Thyroid gland (tissue), 4 donors: ENCODE measurements around the gene CMSS1. TPM values are rescaled to one million over a fixed set of nuclear protein-coding genes. Genes with fewer than 3 reads are reported as not detected.

Experiments used
- DNase-seq, 2 donors: peaks; one replicate each; pipeline ENCODE4 v3.0.0-alpha.2; 2019
- H3K27ac ChIP-seq, 3 donors: fragments of 200-600 bp; sonication (generic); 1 replicate in 2 of 3; 2 replicates in 1 of 3; pipeline ENCODE4 v1.5.1; 2016 to 2019; ENCODE audit warnings: mild to moderate bottlenecking in 1 of 3, moderate library complexity in 1 of 3
- H3K27me3 ChIP-seq: fragments of 200-600 bp; sonication (generic); one replicate; pipeline ENCODE4 v1.5.1; 2019
- H3K36me3 ChIP-seq, 2 donors: fragments of 200-600 bp; sonication (generic); one replicate each; pipeline ENCODE4 v1.5.1; 2016 to 2019
- H3K4me1 ChIP-seq, 2 donors: fragments of 200-600 bp; sonication (generic); one replicate each; pipeline ENCODE4 v1.5.1; 2017 to 2019
- H3K4me3 ChIP-seq, 3 donors: fragments of 200-600 bp; sonication (generic); replicated peaks in 1 of 3; 1 replicate in 2 of 3; 2 replicates in 1 of 3; pipeline ENCODE4 v1.5.1; 2016; ENCODE audit warnings: mild to moderate bottlenecking in 1 of 3
- H3K9me3 ChIP-seq: fragments of 200-600 bp; sonication (generic); one replicate; pipeline ENCODE4 v1.5.1; 2017
- CTCF ChIP-seq, 6 experiments: fragments of 200-600 bp in 3 of 6; fragments of 450-650 bp in 3 of 6; sonication (generic) in 3 of 6; IDR thresholded peaks; one replicate each; pipeline ENCODE4 v1.5.1; 2016 to 2019; ENCODE audit warnings: antibody characterized with exemption in 6 of 6, mild to moderate bottlenecking in 2 of 6, inconsistent platforms in 1 of 6, moderate library complexity in 1 of 6
- POLR2A ChIP-seq, 2 donors: fragments of 450-650 bp; IDR thresholded peaks; one replicate each; pipeline ENCODE4 v1.6.1; 2017; ENCODE audit warnings: antibody characterized with exemption in 2 of 2, mild to moderate bottlenecking in 2 of 2, moderate library complexity in 1 of 2
- WGBS, 2 donors: methylation state at CpG; one replicate each; pipeline ENCODE4 v1.1.5; 2017; 5-methylcytosine and 5-hydroxymethylcytosine counted together
- intact Hi-C: fragments of 100-400 bp; cut with DNase I; formaldehyde crosslinking; loops from one replicate; pipeline ENCODE4 v1.15.1; 2023
- total RNA-seq, 4 donors: library from RNA; depleted of rRNA; stranded (reverse); fragments of >200 nt; gene quantifications; one replicate each; pipeline ENCODE4 v1.2.3, GENCODE V29; 2016

Gene CMSS1
- total RNA-seq, 4 donors from 2014 or later = 7.7 to 15.0 (median 12.9) TPM

GRCh38 chr3:100084100-100084806, 266.6 kb downstream of the CMSS1 start:
- no peak for DNase-seq
- no peak overlapping the region for H3K4me3 ChIP-seq
- intact Hi-C loops = no loop called here
- no peak overlapping the region for H3K27ac ChIP-seq
- no peaks in the 10 kb centered on the region for H3K36me3 ChIP-seq
- 94 to 95% methylated on average over 7 of the region's 7 CpGs for WGBS, 2 donors
- no peaks in the 10 kb centered on the region for H3K27me3 ChIP-seq
- no peak for TF ChIP-seq POLR2A (IDR thresholded peaks at IDR 0.05)
- no peak for TF ChIP-seq CTCF (IDR thresholded peaks at IDR 0.05)
- no peaks in the 10 kb centered on the region for H3K9me3 ChIP-seq
- H3K4me1 ChIP-seq = peaks cover 0 to 11% of the 10 kb centered on the region in 2 donors

DNA sequence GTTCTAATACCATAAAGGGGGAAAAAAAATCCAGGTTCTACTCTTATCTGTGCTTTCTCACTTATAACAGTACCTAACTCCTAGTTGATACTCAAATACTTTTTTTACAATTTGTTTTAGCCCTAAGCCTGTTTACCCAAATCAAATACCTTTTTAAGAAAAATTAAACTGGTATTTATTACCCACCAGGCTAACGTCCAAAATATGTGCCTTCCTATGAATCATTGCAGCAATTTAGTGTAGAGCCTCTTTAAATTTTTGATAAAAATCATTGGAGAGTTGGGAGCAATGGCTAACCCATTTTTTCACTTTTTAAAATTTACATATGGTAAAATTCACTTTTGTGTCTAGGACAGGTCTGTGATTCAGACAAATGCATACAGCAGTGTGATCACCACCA, 268.7 kb downstream of the CMSS1 start:
- H3K9me3 ChIP-seq = no peaks in the 10 kb centered on the region
- H3K4me3 ChIP-seq = no peak overlapping the region
- no peaks in the 10 kb centered on the region for H3K27me3 ChIP-seq
- no peaks in the 10 kb centered on the region for H3K36me3 ChIP-seq
- H3K27ac ChIP-seq = no peak overlapping the region
- intact Hi-C loops = no loop called here
- TF ChIP-seq POLR2A (IDR thresholded peaks at IDR 0.05) (no peak), CTCF (IDR thresholded peaks at IDR 0.05) (no peak)
- WGBS, 2 donors = 91 to 93% methylated on average over 1 of the region's 1 CpG
- no peak for DNase-seq
- peaks cover 3 to 11% of the 10 kb centered on the region in 2 donors for H3K4me1 ChIP-seq

GRCh38 chr3:100087198-100087597, 269.5 kb downstream of the CMSS1 start:
- intact Hi-C loops = no loop called here
- Histone ChIP-seq H3K27me3 (no peaks in the 10 kb centered on the region), H3K4me3 (no peak overlapping the region), H3K36me3 (no peaks in the 10 kb centered on the region), H3K27ac (no peak overlapping the region), H3K9me3 (no peaks in the 10 kb centered on the region), H3K4me1 (peaks cover 3 to 11% of the 10 kb centered on the region in 2 donors)
- DNase-seq = no peak
- TF ChIP-seq CTCF (IDR thresholded peaks at IDR 0.05) = peak in 2 of 6 experiments; percentile 11 to 29
- no peak for TF ChIP-seq POLR2A (IDR thresholded peaks at IDR 0.05)

DNA sequence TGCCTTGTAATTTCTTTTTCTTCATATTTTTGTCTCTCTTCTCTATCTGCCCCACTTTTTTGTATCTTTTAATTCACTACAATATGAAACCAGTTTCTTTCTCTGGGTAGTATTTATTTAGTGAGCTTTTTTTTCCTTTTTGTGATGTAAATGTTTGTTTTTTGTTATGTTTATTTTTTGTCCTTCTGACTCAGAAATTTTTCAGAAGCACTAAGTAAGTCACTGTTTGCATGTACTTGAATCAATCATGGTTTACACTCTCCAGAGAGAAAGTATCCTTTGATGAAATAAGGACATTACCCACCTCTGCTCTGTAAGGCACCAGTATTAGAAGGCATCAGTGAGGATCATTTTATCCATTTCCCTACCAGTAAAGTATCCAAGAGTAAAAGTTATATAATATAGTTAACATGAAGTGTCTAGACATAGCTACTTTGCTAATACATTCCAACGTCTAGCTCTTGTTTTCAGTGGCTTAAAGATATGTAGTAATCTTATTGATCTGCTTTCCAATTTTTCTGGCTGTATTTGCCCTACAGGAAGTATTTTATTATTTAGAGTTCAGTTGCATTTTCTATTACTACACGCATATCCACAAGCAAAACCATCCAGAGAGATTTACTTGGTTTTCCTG, 271.2 kb downstream of the CMSS1 start:
- DNase-seq = no peak
- TF ChIP-seq POLR2A (IDR thresholded peaks at IDR 0.05) (no peak), CTCF (IDR thresholded peaks at IDR 0.05) (no peak)
- intact Hi-C loops = no loop called here
- Histone ChIP-seq H3K9me3 (no peaks in the 10 kb centered on the region), H3K4me3 (no peak overlapping the region), H3K27me3 (no peaks in the 10 kb centered on the region), H3K27ac (no peak overlapping the region), H3K36me3 (no peaks in the 10 kb centered on the region), H3K4me1 (peaks cover 3 to 11% of the 10 kb centered on the region in 2 donors)
- WGBS, 2 donors = 87 to 91% methylated on average over 2 of the region's 2 CpGs
